ENCODE measurements around the gene ALKBH8. TPM values are rescaled to one million over a fixed set of nuclear protein-coding genes. Genes with fewer than 3 reads are reported as not detected.
"Not testable (repeated sequence)": the region's sequence is repeated elsewhere in the genome, so short reads cannot be mapped to it uniquely, and the experiment has no call there.

ALKBH8 gene
- polyA plus RNA-seq, 1 donor (not counting 4 experiments of a cell fraction or from before 2014, with no cell fraction given), result 8.0 TPM

DNA sequence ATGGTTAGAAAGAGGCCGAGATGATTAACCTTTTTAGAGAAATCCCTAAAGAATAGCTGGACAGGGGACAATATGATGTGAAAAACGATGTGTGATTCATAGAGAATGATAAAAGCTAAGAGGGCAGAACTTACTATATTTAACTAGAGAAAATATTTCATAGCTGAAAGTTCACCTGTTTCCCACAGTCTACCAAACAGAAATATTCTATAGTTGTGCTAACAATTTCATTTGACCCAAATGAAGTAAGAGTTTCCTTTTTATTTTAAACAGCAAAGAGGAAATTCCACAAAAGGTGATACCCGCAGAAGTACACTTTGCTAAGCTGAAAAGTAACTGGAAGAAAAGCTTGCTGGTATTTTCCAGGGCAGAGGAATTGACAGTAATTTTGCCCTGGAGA lies 26.7 kb downstream of the ALKBH8 start:
- FAIRE-seq (no peak), DNase-seq (ENCODE audit: low read depth, low spot score) (no peak)
- H3K27ac ChIP-seq (ENCODE audit: control insufficient read depth, insufficient read depth, low read length), result no peak overlapping the region
- dilution Hi-C loops (cut with MboI; ENCODE audit: extremely low pct_ligation_motif_present, low sequenced_read_pairs), result no loop called here
- no peaks in the 10 kb centered on the region for H4K20me1 ChIP-seq (ENCODE audit: control insufficient read depth, extremely low read depth, insufficient read depth, low read length)
- H3K9me3 ChIP-seq (ENCODE audit: control insufficient read depth, low read depth, low read length), result no peaks in the 10 kb centered on the region
- no peak overlapping the region for H3K4me2 ChIP-seq (ENCODE audit: control insufficient read depth, extremely low read depth, insufficient read depth, low read depth, low read length)
- no peaks in the 10 kb centered on the region for H3K27me3 ChIP-seq (ENCODE audit: control insufficient read depth, extremely low read depth, insufficient read depth, low read length)
- H3K9me1 ChIP-seq (ENCODE audit: control insufficient read depth, extremely low read depth, insufficient read depth, low read length), result no peaks in the 10 kb centered on the region
- no peak overlapping the region for H3K9ac ChIP-seq (ENCODE audit: control insufficient read depth, extremely low read depth, insufficient read depth, low read length)
- H3K36me3 ChIP-seq (ENCODE audit: control insufficient read depth in 2 of 2, extremely low read depth in 1 of 2, insufficient read depth in 2 of 2, low read length in 2 of 2), result peaks cover 0 to 2% of the 10 kb centered on the region in 2 experiments
- no peaks in the 10 kb centered on the region for H3K79me2 ChIP-seq (ENCODE audit: control insufficient read depth, insufficient read depth, low read length)
- H3K4me1 ChIP-seq (ENCODE audit: control insufficient read depth, extremely low read depth, insufficient read depth, low read length), result no peaks in the 10 kb centered on the region
- no peak overlapping the region for H2AFZ ChIP-seq (ENCODE audit: control insufficient read depth, low read length)
- no peak overlapping the region for H3K4me3 ChIP-seq (ENCODE audit: control insufficient read depth in 2 of 3, extremely low read depth in 1 of 3, insufficient read depth in 2 of 3, low read depth in 1 of 3, low read length in 3 of 3)
- TF ChIP-seq, protein P1, sequence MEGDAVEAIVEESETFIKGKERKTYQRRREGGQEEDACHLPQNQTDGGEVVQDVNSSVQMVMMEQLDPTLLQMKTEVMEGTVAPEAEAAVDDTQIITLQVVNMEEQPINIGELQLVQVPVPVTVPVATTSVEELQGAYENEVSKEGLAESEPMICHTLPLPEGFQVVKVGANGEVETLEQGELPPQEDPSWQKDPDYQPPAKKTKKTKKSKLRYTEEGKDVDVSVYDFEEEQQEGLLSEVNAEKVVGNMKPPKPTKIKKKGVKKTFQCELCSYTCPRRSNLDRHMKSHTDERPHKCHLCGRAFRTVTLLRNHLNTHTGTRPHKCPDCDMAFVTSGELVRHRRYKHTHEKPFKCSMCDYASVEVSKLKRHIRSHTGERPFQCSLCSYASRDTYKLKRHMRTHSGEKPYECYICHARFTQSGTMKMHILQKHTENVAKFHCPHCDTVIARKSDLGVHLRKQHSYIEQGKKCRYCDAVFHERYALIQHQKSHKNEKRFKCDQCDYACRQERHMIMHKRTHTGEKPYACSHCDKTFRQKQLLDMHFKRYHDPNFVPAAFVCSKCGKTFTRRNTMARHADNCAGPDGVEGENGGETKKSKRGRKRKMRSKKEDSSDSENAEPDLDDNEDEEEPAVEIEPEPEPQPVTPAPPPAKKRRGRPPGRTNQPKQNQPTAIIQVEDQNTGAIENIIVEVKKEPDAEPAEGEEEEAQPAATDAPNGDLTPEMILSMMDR (optimal IDR thresholded peaks at IDR 0.05 in 1 of 3, IDR thresholded peaks at IDR 0.05 in 1 of 3, conservative IDR thresholded peaks at IDR 0.05 in 1 of 3; ENCODE audit: extremely low read depth in 1 of 3, insufficient read depth in 2 of 3, low read length in 3 of 3), result no peak
- no peak for TF ChIP-seq EZH2 (IDR thresholded peaks at IDR 0.05; ENCODE audit: low read length)

DNA sequence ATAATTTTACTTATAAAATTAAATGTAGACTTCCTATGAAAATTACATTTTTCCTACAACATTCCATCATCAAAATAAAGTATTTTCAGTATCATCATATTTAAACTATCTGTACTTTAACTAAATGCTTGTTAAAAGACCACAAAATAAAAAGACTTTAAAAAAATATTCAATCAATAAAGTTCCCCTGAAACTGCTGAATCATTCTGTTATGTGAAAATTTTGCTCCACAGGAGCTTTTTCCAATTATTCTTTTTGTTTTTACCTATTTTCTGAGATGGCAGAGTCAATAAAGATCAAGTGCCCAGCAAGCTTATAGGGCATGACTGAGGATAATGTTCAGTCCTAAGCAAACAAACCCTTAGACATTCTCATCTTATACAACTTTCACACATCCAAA lies 27.3 kb downstream of the ALKBH8 start:
- FAIRE-seq, result no peak
- Histone ChIP-seq H3K27ac (ENCODE audit: control insufficient read depth, insufficient read depth, low read length) (no peak overlapping the region), H3K9me3 (ENCODE audit: control insufficient read depth, low read depth, low read length) (no peaks in the 10 kb centered on the region)

GRCh38 chr11:107537155-107537554 lies 28.4 kb downstream of the ALKBH8 start:
- not testable (repeated sequence) for DNase-seq (ENCODE audit: low read depth, low spot score); H2AFZ ChIP-seq (ENCODE audit: control insufficient read depth, low read length)

More for the DNA sequence above, 27.3 kb downstream of the ALKBH8 start:
- TF ChIP-seq, protein P1 (optimal IDR thresholded peaks at IDR 0.05 in 1 of 3, IDR thresholded peaks at IDR 0.05 in 1 of 3, conservative IDR thresholded peaks at IDR 0.05 in 1 of 3; ENCODE audit: extremely low read depth in 1 of 3, insufficient read depth in 2 of 3, low read length in 3 of 3), result no peak
- no peak for TF ChIP-seq EZH2 (IDR thresholded peaks at IDR 0.05; ENCODE audit: low read length)
- Histone ChIP-seq H3K79me2 (ENCODE audit: control insufficient read depth, insufficient read depth, low read length) (no peaks in the 10 kb centered on the region), H3K4me2 (ENCODE audit: control insufficient read depth, extremely low read depth, insufficient read depth, low read depth, low read length) (no peak overlapping the region), H3K36me3 (ENCODE audit: control insufficient read depth in 2 of 2, extremely low read depth in 1 of 2, insufficient read depth in 2 of 2, low read length in 2 of 2) (peaks cover 0 to 2% of the 10 kb centered on the region in 2 experiments), H3K4me1 (ENCODE audit: control insufficient read depth, extremely low read depth, insufficient read depth, low read length) (no peaks in the 10 kb centered on the region), H3K9me1 (ENCODE audit: control insufficient read depth, extremely low read depth, insufficient read depth, low read length) (no peaks in the 10 kb centered on the region), H3K4me3 (ENCODE audit: control insufficient read depth in 2 of 3, extremely low read depth in 1 of 3, insufficient read depth in 2 of 3, low read depth in 1 of 3, low read length in 3 of 3) (no peak overlapping the region), H4K20me1 (ENCODE audit: control insufficient read depth, extremely low read depth, insufficient read depth, low read length) (no peaks in the 10 kb centered on the region), H3K9ac (ENCODE audit: control insufficient read depth, extremely low read depth, insufficient read depth, low read length) (no peak overlapping the region), H2AFZ (ENCODE audit: control insufficient read depth, low read length) (no peak overlapping the region), H3K27me3 (ENCODE audit: control insufficient read depth, extremely low read depth, insufficient read depth, low read length) (no peaks in the 10 kb centered on the region)
- DNase-seq (ENCODE audit: low read depth, low spot score), result no peak
- dilution Hi-C loops (cut with MboI; ENCODE audit: extremely low pct_ligation_motif_present, low sequenced_read_pairs), result no loop called here

More at GRCh38 chr11:107537155-107537554, 28.4 kb downstream of the ALKBH8 start:
- H3K9me1 ChIP-seq (ENCODE audit: control insufficient read depth, extremely low read depth, insufficient read depth, low read length); H3K9me3 ChIP-seq (ENCODE audit: control insufficient read depth, low read depth, low read length); H4K20me1 ChIP-seq (ENCODE audit: control insufficient read depth, extremely low read depth, insufficient read depth, low read length); FAIRE-seq; H3K27ac ChIP-seq (ENCODE audit: control insufficient read depth, insufficient read depth, low read length); H3K79me2 ChIP-seq (ENCODE audit: control insufficient read depth, insufficient read depth, low read length); H3K27me3 ChIP-seq (ENCODE audit: control insufficient read depth, extremely low read depth, insufficient read depth, low read length); dilution Hi-C loops (cut with MboI; ENCODE audit: extremely low pct_ligation_motif_present, low sequenced_read_pairs); H3K4me2 ChIP-seq (ENCODE audit: control insufficient read depth, extremely low read depth, insufficient read depth, low read depth, low read length); H3K4me1 ChIP-seq (ENCODE audit: control insufficient read depth, extremely low read depth, insufficient read depth, low read length); H3K4me3 ChIP-seq (ENCODE audit: control insufficient read depth in 2 of 3, extremely low read depth in 1 of 3, insufficient read depth in 2 of 3, low read depth in 1 of 3, low read length in 3 of 3); H3K9ac ChIP-seq (ENCODE audit: control insufficient read depth, extremely low read depth, insufficient read depth, low read length); H3K36me3 ChIP-seq (ENCODE audit: control insufficient read depth in 2 of 2, extremely low read depth in 1 of 2, insufficient read depth in 2 of 2, low read length in 2 of 2): not testable (repeated sequence)

Data from keratinocyte (primary cell).